Suppressor macrophage treated with lipopolysaccharide for 1 hour (primary cell): ENCODE results near the gene LAMTOR4.
A peak's percentile ranks its signal among the peaks of the same experiment; 100 is the strongest.

Experiments
- DNase-seq, 3 donors: peaks; one replicate each; pipeline ENCODE4 v3.0.0-alpha.2; 2020 to 2022

LAMTOR4 gene

GRCh38 chr7:100148559-100149328, at the start of gene LAMTOR4:
Gene LAMTOR4 (plus strand): TSS chr7:100148918. CDS start chr7:100148973, 55 bp downstream.
- peak; percentile 98 to 99 (median 98) for DNase-seq

GRCh38 chr7:100099452-100099851, 49.3 kb upstream of the LAMTOR4 start:
- DNase-seq, result no peak

GRCh38 chr7:100100420-100101015, 48.2 kb upstream of the LAMTOR4 start:
- DNase-seq, result peak; percentile 97 to 99 (median 98)

- peak; percentile 99 for DNase-seq
These were observed 47.5 kb upstream of the LAMTOR4 start, which contains the start of the genes AP4M1 and MCM7 for GRCh38 chr7:100101016-100101862. Gene AP4M1 (plus strand): TSS chr7:100101643. CDS start chr7:100101715, 72 bp downstream. Gene MCM7 (minus strand): TSS chr7:100101397. CDS start chr7:100101294, 103 bp downstream.

GRCh38 chr7:100102950-100103840, 45.5 kb upstream of the LAMTOR4 start:
- no peak for DNase-seq

GRCh38 chr7:100105534-100105933, 43.2 kb upstream of the LAMTOR4 start:
- no peak for DNase-seq

- DNase-seq, result no peak
These were observed 42.1 kb upstream of the LAMTOR4 start for GRCh38 chr7:100106633-100107032.

- no peak for DNase-seq
These were observed 41.5 kb upstream of the LAMTOR4 start for GRCh38 chr7:100107125-100107737.

- DNase-seq, result no peak
These were observed 40.8 kb upstream of the LAMTOR4 start for GRCh38 chr7:100107890-100108289.

- DNase-seq, result no peak
These were observed 39.1 kb upstream of the LAMTOR4 start for GRCh38 chr7:100109521-100110163.

GRCh38 chr7:100111156-100111555, 37.6 kb upstream of the LAMTOR4 start:
- DNase-seq, result no peak

GRCh38 chr7:100111914-100112313, 36.8 kb upstream of the LAMTOR4 start:
- DNase-seq, result no peak

- DNase-seq, result no peak
These were observed 33.7 kb upstream of the LAMTOR4 start for GRCh38 chr7:100115026-100115425.

GRCh38 chr7:100118388-100119071, 30.2 kb upstream of the LAMTOR4 start:
- no peak for DNase-seq

- peak; percentile 97 for DNase-seq
These were observed 29.4 kb upstream of the LAMTOR4 start, which contains the start of the genes CNPY4 and TAF6 for GRCh38 chr7:100119072-100119969. Gene CNPY4 (plus strand): TSS chr7:100119634. CDS start chr7:100119745, 111 bp downstream. Gene TAF6 (minus strand): TSS chr7:100119358. CDS start chr7:100114209, 5,149 bp downstream.

- DNase-seq, result peak in 2 of 3 donors; percentile 60 to 63
These were observed 28.6 kb upstream of the LAMTOR4 start for GRCh38 chr7:100119970-100120732.

GRCh38 chr7:100120733-100121036, 28.0 kb upstream of the LAMTOR4 start:
- no peak for DNase-seq

- no peak for DNase-seq
These were observed 26.7 kb upstream of the LAMTOR4 start for GRCh38 chr7:100122067-100122466.

GRCh38 chr7:100122568-100122967, 26.1 kb upstream of the LAMTOR4 start:
- DNase-seq, result no peak
